Sigmoid colon (tissue), 7 donors: Measurements from ENCODE around the gene DMRT3. TPM values are rescaled to one million over a fixed set of nuclear protein-coding genes. Genes with fewer than 3 reads are reported as not detected.

Source experiments
- DNase-seq: peaks from one replicate; pipeline ENCODE4 v3.0.0-alpha.2; 2019
- H3K27ac ChIP-seq, 4 donors: fragments of 200-600 bp; sonication (generic); one replicate each; pipeline ENCODE4 v1.5.1; 2016 to 2019; ENCODE audit warnings: mild to moderate bottlenecking in 1 of 4
- H3K27me3 ChIP-seq, 3 donors: fragments of 200-600 bp; sonication (generic); one replicate each; pipeline ENCODE4 v1.5.1; 2019; ENCODE audit warnings: mild to moderate bottlenecking in 1 of 3
- H3K36me3 ChIP-seq, 4 donors: fragments of 200-600 bp; sonication (generic); one replicate each; pipeline ENCODE4 v1.5.1; 2016 to 2019
- H3K4me1 ChIP-seq, 4 donors: fragments of 200-600 bp; sonication (generic); one replicate each; pipeline ENCODE4 v1.5.1; 2017 to 2019
- H3K4me3 ChIP-seq, 4 donors: fragments of 200-600 bp; sonication (generic); one replicate each; pipeline ENCODE4 v1.5.1; 2017 to 2019; ENCODE audit warnings: mild to moderate bottlenecking in 2 of 4, moderate library complexity in 1 of 4
- H3K9me3 ChIP-seq, 4 donors: fragments of 200-600 bp in 3 of 4; sonication (generic) in 3 of 4; one replicate each; pipeline versions ENCODE4 v1.5.1 to v1.6.1; 2013 to 2019
- EP300 ChIP-seq, 4 donors: sonication (generic); formaldehyde crosslinking; IDR thresholded peaks; one replicate each; pipeline ENCODE4 v1.6.1; 2017; ENCODE audit warnings: antibody characterized with exemption in 4 of 4
- POLR2A ChIP-seq, 2 donors: fragments of 450-650 bp; IDR thresholded peaks; one replicate each; pipeline ENCODE4 v1.6.1; 2016; ENCODE audit warnings: antibody characterized with exemption in 2 of 2, mild to moderate bottlenecking in 2 of 2, moderate library complexity in 2 of 2
- POLR2AphosphoS5 ChIP-seq, 4 donors: sonication (generic); formaldehyde crosslinking; IDR thresholded peaks; one replicate each; pipeline ENCODE4 v1.6.1; 2017; ENCODE audit warnings: antibody characterized with exemption in 4 of 4
- WGBS, 2 donors: extraction: QIAGEN DNeasy Blood & Tissue Kit; methylation state at CpG; one replicate each; pipeline ENCODE4 v1.1.7; 2013; 5-methylcytosine and 5-hydroxymethylcytosine counted together
- intact Hi-C: fragments of 100-400 bp; cut with DNase I; formaldehyde crosslinking; loops from one replicate; pipeline ENCODE4 v1.15.1; 2023
- polyA plus RNA-seq, 3 donors: library from polyadenylated mRNA; stranded (reverse); fragments of 200-250 nt; gene quantifications; one replicate each; pipeline ENCODE4 v1.2.3, GENCODE V29; 2013
- total RNA-seq, 4 donors: library from RNA; depleted of rRNA; stranded (reverse); fragments of >200 nt; gene quantifications; one replicate each; pipeline ENCODE4 v1.1.0, GENCODE V29; 2016
- TF ChIP-seq, protein P1 (sequence below), 4 experiments: fragments of 450-650 bp in 3 of 4; fragments of 200-600 bp in 1 of 4; IDR thresholded peaks; one replicate each; pipeline ENCODE4 v1.5.1; 2016 to 2019; ENCODE audit warnings: antibody characterized with exemption in 4 of 4, mild to moderate bottlenecking in 3 of 4, moderate library complexity in 2 of 4
- donor health status: healthy with polysubstance abuse.
- donor health status: Bipolar disorder and iron deficiency.
- donor health status: healthy.

Gene DMRT3
- total and polyA plus RNA-seq, 7 donors = not detected

DNA sequence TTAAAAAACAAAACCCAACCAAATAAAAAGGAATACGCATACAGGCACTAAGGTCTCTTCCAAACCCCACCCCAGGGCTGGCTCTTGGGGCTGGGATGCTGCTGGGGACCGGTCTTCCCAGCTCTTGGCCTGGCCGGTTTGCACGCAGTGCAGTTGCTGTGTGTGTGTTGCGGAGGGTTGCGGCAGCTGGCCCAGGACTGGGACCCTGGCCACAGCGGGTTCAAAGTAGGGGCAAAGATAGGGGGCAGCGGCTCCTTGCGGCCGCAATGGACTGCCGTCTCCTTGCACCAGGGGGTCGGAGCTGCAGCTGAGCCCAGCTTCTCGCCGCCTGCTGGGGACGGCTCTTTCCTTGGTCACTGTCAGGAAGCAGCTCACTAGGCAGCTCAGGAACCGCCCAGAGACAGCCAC, 5.0 kb downstream of the DMRT3 start:
- H3K4me1 ChIP-seq = peaks cover 0 to 7% (median 6%) of the 10 kb centered on the region in 4 donors
- no peak for TF ChIP-seq EP300 (IDR thresholded peaks at IDR 0.05)
- TF ChIP-seq POLR2AphosphoS5 (IDR thresholded peaks at IDR 0.05) = no peak
- TF ChIP-seq POLR2A (IDR thresholded peaks at IDR 0.05) = no peak
- TF ChIP-seq, protein P1, sequence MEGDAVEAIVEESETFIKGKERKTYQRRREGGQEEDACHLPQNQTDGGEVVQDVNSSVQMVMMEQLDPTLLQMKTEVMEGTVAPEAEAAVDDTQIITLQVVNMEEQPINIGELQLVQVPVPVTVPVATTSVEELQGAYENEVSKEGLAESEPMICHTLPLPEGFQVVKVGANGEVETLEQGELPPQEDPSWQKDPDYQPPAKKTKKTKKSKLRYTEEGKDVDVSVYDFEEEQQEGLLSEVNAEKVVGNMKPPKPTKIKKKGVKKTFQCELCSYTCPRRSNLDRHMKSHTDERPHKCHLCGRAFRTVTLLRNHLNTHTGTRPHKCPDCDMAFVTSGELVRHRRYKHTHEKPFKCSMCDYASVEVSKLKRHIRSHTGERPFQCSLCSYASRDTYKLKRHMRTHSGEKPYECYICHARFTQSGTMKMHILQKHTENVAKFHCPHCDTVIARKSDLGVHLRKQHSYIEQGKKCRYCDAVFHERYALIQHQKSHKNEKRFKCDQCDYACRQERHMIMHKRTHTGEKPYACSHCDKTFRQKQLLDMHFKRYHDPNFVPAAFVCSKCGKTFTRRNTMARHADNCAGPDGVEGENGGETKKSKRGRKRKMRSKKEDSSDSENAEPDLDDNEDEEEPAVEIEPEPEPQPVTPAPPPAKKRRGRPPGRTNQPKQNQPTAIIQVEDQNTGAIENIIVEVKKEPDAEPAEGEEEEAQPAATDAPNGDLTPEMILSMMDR (IDR thresholded peaks at IDR 0.05) = no peak
- H3K36me3 ChIP-seq = no peaks in the 10 kb centered on the region
- no peaks in the 10 kb centered on the region for H3K9me3 ChIP-seq
- no peak overlapping the region for H3K27ac ChIP-seq
- DNase-seq = no peak
- intact Hi-C loops = no loop called here
- H3K4me3 ChIP-seq = no peak overlapping the region
- H3K27me3 ChIP-seq = peaks cover 23 to 100% (median 63%) of the 10 kb centered on the region in 3 donors
- 10 to 16% methylated on average over 16 of the region's 16 CpGs for WGBS, 2 donors

DNA sequence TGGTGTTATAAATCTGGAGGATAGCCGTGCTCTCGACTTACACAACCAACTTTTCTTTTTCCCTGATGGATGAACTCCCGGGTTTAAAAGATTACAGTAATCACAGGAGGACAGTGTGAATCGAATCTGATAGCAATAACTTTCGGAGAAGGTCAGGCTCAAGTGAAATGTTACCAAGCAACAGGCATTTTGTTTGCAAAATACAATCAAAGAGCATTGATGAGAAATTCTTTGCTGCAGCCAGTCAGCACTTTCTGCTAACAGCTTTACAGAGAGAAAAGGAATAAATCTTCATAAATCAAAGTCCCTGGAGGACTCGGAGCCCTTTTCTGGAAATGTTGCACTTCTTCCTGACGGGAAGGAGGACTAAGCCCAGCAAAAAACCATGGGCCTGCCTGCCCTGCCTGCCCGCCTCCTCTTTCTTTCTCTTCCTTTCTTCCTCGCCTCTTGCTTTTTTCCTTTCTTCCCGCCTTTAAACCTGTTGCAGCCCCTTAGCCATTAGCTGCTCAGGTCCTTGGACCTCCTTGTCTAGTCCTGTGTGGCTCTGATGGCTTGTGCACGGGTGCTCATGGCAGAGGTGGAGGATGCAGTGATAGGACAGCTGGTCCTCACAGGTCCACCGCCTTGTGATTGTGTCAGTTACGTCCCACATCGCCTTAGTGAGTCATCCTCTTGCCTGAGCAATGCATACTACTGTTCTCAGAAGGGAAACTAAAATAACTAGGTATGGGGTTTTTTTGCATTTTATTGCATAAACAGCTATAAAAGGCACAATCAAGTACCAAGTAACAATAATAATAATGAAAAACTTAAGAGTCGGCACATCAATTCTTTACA, 6.2 kb downstream of the DMRT3 start:
- 40 to 53% methylated on average over 15 of the region's 15 CpGs for WGBS, 2 donors
- TF ChIP-seq, protein P1 (IDR thresholded peaks at IDR 0.05) = no peak
- TF ChIP-seq EP300 (IDR thresholded peaks at IDR 0.05) (no peak), POLR2AphosphoS5 (IDR thresholded peaks at IDR 0.05) (no peak), POLR2A (IDR thresholded peaks at IDR 0.05) (no peak)
- intact Hi-C loops = no loop called here
- Histone ChIP-seq H3K27ac (no peak overlapping the region), H3K9me3 (no peaks in the 10 kb centered on the region), H3K27me3 (peaks cover 17 to 98% (median 51%) of the 10 kb centered on the region in 3 donors), H3K36me3 (no peaks in the 10 kb centered on the region), H3K4me1 (no peaks in the 10 kb centered on the region), H3K4me3 (no peak overlapping the region)
- no peak for DNase-seq

DNA sequence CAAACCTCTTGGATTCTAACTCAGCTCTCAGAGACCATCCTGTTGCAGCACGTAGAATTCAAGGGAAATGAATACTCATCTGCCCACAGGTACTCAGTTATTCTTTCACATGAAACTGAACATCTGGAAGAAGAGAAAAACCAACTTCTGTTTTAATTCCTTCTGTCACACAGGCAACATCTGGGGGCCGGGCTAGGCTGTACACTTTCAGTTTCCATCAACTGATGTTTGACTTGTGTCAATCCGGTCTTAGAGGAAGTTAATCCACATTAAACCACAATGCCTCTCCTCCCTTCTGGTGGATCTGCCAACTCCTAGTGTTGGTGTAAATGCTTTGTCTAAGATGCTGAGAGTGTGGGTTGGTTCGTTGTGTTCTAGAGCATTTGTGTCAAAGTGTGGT, 17.6 kb downstream of the DMRT3 start:
- no peak for DNase-seq
- peaks cover 0 to 2% (median 0%) of the 10 kb centered on the region in 4 donors for H3K4me1 ChIP-seq
- peaks cover 0 to 39% (median 6%) of the 10 kb centered on the region in 3 donors for H3K27me3 ChIP-seq
- no peak overlapping the region for H3K4me3 ChIP-seq
- intact Hi-C loops = no loop called here
- no peak overlapping the region for H3K27ac ChIP-seq
- H3K36me3 ChIP-seq = no peaks in the 10 kb centered on the region
- no peaks in the 10 kb centered on the region for H3K9me3 ChIP-seq
- 35 to 49% methylated on average over 4 of the region's 4 CpGs for WGBS, 2 donors
- no peak for TF ChIP-seq EP300 (IDR thresholded peaks at IDR 0.05)
- TF ChIP-seq, protein P1 (IDR thresholded peaks at IDR 0.05) = no peak
- TF ChIP-seq POLR2A (IDR thresholded peaks at IDR 0.05) = no peak
- TF ChIP-seq POLR2AphosphoS5 (IDR thresholded peaks at IDR 0.05) = no peak

DNA sequence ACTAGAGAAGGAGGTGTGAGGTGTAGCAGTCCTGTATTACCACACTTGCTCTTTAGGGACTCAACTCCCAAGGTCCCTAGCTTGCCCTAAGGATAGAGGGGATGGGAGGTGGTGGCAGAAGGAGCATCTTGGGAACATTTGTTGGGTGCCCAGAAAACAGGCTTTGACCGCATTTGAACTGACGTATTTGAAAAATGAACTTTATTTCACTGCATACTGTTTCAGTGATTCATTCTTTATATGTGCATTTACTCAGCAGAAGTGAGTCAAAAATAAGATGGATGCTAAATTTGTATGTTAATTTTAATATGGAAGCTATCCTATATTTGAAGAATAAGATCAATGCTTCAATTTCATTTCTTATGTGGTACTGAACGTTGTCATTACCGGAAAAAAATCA, 18.7 kb downstream of the DMRT3 start:
- intact Hi-C loops = no loop called here
- no peak for TF ChIP-seq EP300 (IDR thresholded peaks at IDR 0.05)
- Histone ChIP-seq H3K9me3 (no peaks in the 10 kb centered on the region), H3K4me3 (no peak overlapping the region), H3K36me3 (no peaks in the 10 kb centered on the region), H3K27ac (no peak overlapping the region), H3K27me3 (peaks cover 0 to 27% (median 6%) of the 10 kb centered on the region in 3 donors), H3K4me1 (peaks cover 0 to 9% (median 0%) of the 10 kb centered on the region in 4 donors)
- no peak for DNase-seq
- WGBS, 2 donors = 91 to 92% methylated on average over 4 of the region's 4 CpGs

DNA sequence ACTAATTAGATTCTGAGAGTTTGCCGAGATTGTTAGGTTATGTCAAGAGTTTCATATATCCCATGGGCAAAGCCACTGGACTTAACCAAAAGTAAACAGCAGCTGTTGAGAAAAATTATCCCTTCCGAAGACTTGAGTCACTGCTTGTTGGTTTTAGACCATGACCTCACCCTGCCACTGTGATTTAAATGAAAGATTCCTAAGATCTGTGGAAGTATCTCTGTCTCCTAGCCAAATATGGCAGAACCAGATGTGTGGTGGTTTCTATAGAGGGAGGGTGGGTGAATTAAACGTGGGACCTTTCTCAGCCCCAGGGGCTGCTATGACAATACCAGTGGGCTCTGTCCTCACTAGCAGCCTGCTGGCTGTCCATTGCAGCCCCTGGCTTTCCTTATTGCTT, 19.3 kb downstream of the DMRT3 start:
- peaks cover 0 to 9% (median 0%) of the 10 kb centered on the region in 4 donors for H3K4me1 ChIP-seq
- H3K27me3 ChIP-seq = peaks cover 0 to 21% (median 2%) of the 10 kb centered on the region in 3 donors
- 22 to 44% methylated on average over 3 of the region's 3 CpGs for WGBS, 2 donors
- H3K27ac ChIP-seq = no peak overlapping the region
- H3K4me3 ChIP-seq = no peak overlapping the region
- H3K9me3 ChIP-seq = no peaks in the 10 kb centered on the region
- no peak for DNase-seq
- intact Hi-C loops = no loop called here
- no peaks in the 10 kb centered on the region for H3K36me3 ChIP-seq
- TF ChIP-seq, protein P1 (IDR thresholded peaks at IDR 0.05) = no peak
- TF ChIP-seq EP300 (IDR thresholded peaks at IDR 0.05) = no peak
- no peak for TF ChIP-seq POLR2A (IDR thresholded peaks at IDR 0.05)
- TF ChIP-seq POLR2AphosphoS5 (IDR thresholded peaks at IDR 0.05) = no peak
